Measurements from ENCODE around the gene RAPGEF2. TPM values are rescaled to one million over a fixed set of nuclear protein-coding genes. Genes with fewer than 3 reads are reported as not detected.

Gene RAPGEF2
- total and polyA plus RNA-seq, 2 experiments from 2014 or later, result 10.2 to 63.1 TPM

GRCh38 chr4:159143687-159144086 lies 40.8 kb downstream of the RAPGEF2 start:
- no peak overlapping the region for H2AFZ ChIP-seq
- H3K27me3 Mint-ChIP-seq (ENCODE audit: insufficient read depth, low read depth, poor library complexity), result no peaks in the 10 kb centered on the region
- H3K36me3 Mint-ChIP-seq (ENCODE audit: low read depth), result no peaks in the 10 kb centered on the region
- H3K9me3 Mint-ChIP-seq, result no peaks in the 10 kb centered on the region
- no peak overlapping the region for H3K4me3 ChIP-seq
- H3K36me3 ChIP-seq (ENCODE audit: insufficient read depth), result no peaks in the 10 kb centered on the region
- TF ChIP-seq ETS1 (IDR thresholded peaks at IDR 0.05), result no peak
- no peak for TF ChIP-seq ZNF331 (CRISPR knock-in tag; IDR thresholded peaks at IDR 0.05; ENCODE audit: low read depth)
- no peak for TF ChIP-seq CREB1 (CRISPR knock-in tag; IDR thresholded peaks at IDR 0.05; ENCODE audit: low read depth)
- TF ChIP-seq, protein P1, sequence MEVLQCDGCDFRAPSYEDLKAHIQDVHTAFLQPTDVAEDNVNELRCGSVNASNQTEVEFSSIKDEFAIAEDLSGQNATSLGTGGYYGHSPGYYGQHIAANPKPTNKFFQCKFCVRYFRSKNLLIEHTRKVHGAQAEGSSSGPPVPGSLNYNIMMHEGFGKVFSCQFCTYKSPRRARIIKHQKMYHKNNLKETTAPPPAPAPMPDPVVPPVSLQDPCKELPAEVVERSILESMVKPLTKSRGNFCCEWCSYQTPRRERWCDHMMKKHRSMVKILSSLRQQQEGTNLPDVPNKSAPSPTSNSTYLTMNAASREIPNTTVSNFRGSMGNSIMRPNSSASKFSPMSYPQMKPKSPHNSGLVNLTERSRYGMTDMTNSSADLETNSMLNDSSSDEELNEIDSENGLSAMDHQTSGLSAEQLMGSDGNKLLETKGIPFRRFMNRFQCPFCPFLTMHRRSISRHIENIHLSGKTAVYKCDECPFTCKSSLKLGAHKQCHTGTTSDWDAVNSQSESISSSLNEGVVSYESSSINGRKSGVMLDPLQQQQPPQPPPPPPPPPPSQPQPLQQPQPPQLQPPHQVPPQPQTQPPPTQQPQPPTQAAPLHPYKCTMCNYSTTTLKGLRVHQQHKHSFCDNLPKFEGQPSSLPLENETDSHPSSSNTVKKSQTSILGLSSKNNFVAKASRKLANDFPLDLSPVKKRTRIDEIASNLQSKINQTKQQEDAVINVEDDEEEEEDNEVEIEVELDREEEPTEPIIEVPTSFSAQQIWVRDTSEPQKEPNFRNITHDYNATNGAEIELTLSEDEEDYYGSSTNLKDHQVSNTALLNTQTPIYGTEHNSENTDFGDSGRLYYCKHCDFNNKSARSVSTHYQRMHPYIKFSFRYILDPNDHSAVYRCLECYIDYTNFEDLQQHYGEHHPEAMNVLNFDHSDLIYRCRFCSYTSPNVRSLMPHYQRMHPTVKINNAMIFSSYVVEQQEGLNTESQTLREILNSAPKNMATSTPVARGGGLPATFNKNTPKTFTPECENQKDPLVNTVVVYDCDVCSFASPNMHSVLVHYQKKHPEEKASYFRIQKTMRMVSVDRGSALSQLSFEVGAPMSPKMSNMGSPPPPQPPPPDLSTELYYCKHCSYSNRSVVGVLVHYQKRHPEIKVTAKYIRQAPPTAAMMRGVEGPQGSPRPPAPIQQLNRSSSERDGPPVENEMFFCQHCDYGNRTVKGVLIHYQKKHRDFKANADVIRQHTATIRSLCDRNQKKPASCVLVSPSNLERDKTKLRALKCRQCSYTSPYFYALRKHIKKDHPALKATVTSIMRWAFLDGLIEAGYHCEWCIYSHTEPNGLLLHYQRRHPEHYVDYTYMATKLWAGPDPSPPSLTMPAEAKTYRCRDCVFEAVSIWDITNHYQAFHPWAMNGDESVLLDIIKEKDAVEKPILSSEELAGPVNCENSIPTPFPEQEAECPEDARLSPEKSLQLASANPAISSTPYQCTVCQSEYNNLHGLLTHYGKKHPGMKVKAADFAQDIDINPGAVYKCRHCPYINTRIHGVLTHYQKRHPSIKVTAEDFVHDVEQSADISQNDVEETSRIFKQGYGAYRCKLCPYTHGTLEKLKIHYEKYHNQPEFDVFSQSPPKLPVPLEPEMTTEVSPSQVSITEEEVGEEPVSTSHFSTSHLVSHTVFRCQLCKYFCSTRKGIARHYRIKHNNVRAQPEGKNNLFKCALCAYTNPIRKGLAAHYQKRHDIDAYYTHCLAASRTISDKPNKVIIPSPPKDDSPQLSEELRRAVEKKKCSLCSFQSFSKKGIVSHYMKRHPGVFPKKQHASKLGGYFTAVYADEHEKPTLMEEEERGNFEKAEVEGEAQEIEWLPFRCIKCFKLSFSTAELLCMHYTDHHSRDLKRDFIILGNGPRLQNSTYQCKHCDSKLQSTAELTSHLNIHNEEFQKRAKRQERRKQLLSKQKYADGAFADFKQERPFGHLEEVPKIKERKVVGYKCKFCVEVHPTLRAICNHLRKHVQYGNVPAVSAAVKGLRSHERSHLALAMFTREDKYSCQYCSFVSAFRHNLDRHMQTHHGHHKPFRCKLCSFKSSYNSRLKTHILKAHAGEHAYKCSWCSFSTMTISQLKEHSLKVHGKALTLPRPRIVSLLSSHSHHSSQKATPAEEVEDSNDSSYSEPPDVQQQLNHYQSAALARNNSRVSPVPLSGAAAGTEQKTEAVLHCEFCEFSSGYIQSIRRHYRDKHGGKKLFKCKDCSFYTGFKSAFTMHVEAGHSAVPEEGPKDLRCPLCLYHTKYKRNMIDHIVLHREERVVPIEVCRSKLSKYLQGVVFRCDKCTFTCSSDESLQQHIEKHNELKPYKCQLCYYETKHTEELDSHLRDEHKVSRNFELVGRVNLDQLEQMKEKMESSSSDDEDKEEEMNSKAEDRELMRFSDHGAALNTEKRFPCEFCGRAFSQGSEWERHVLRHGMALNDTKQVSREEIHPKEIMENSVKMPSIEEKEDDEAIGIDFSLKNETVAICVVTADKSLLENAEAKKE (CRISPR knock-in tag; IDR thresholded peaks at IDR 0.05), result no peak
- TF ChIP-seq EZH2phosphoT487 (IDR thresholded peaks at IDR 0.05; ENCODE audit: unreplicated experiment), result no peak
- no peak for TF ChIP-seq ZNF114 (CRISPR knock-in tag; IDR thresholded peaks at IDR 0.05)
- TF ChIP-seq NANOG (IDR thresholded peaks at IDR 0.05; ENCODE audit: borderline replicate concordance), result no peak
- no peak for TF ChIP-seq JUNB (IDR thresholded peaks at IDR 0.05; ENCODE audit: unreplicated experiment)
- TF ChIP-seq POLR2AphosphoS5 (IDR thresholded peaks at IDR 0.05; ENCODE audit: low read depth), result no peak
- no peak for TF ChIP-seq CTCF (conservative IDR thresholded peaks at IDR 0.05; ENCODE audit: low read depth in 2 of 2)
- TF ChIP-seq STAT1 (IDR thresholded peaks at IDR 0.05; ENCODE audit: unreplicated experiment), result no peak
- TF ChIP-seq REST (IDR thresholded peaks at IDR 0.05; ENCODE audit: unreplicated experiment), result no peak
- TF ChIP-seq EZH2 (IDR thresholded peaks at IDR 0.05; ENCODE audit: low read depth, unreplicated experiment), result no peak
- no peaks in the 10 kb centered on the region for H3K9me2 ChIP-seq (ENCODE audit: insufficient read depth)
- H3K79me2 ChIP-seq (replicated peaks; ENCODE audit: insufficient read depth), result peaks cover 98% of the 10 kb centered on the region
- H4K20me1 ChIP-seq (replicated peaks; ENCODE audit: insufficient read depth), result peaks cover 8% of the 10 kb centered on the region; the same call in 1 of the 2 replicates
- no peaks in the 10 kb centered on the region for H3F3A ChIP-seq (replicated peaks; ENCODE audit: low read depth)
- H3K4me1 ChIP-seq (ENCODE audit: insufficient read depth), result peaks cover 16% of the 10 kb centered on the region; the same call in 1 of the 2 replicates
- no peak overlapping the region for H3K27ac Mint-ChIP-seq
- H3K27ac ChIP-seq (ENCODE audit: low read depth), result no peak overlapping the region
- H3K27me3 ChIP-seq (ENCODE audit: insufficient read depth), result no peaks in the 10 kb centered on the region
- DNase-seq (ENCODE audit: low spot score) (no peak), ATAC-seq (no peak)
- peaks cover 24% of the 10 kb centered on the region for H3K4me1 Mint-ChIP-seq
- H3K4me2 ChIP-seq, result no peak overlapping the region
- H3K4me3 Mint-ChIP-seq, result no peak overlapping the region
